Thyroid gland (tissue), 4 donors: ENCODE data around the gene ACBD5. TPM values are rescaled to one million over a fixed set of nuclear protein-coding genes. Genes with fewer than 3 reads are reported as not detected.
A peak's percentile ranks its signal among the peaks of the same experiment; 100 is the strongest.

ENCODE experiments used
- DNase-seq, 2 donors: peaks; one replicate each; pipeline ENCODE4 v3.0.0-alpha.2; 2019
- H3K27ac ChIP-seq, 3 donors: fragments of 200-600 bp; sonication (generic); 1 replicate in 2 of 3; 2 replicates in 1 of 3; pipeline ENCODE4 v1.5.1; 2016 to 2019; ENCODE audit warnings: mild to moderate bottlenecking in 1 of 3, moderate library complexity in 1 of 3
- H3K27me3 ChIP-seq: fragments of 200-600 bp; sonication (generic); one replicate; pipeline ENCODE4 v1.5.1; 2019
- H3K36me3 ChIP-seq, 2 donors: fragments of 200-600 bp; sonication (generic); one replicate each; pipeline ENCODE4 v1.5.1; 2016 to 2019
- H3K4me1 ChIP-seq, 2 donors: fragments of 200-600 bp; sonication (generic); one replicate each; pipeline ENCODE4 v1.5.1; 2017 to 2019
- H3K4me3 ChIP-seq, 3 donors: fragments of 200-600 bp; sonication (generic); replicated peaks in 1 of 3; 1 replicate in 2 of 3; 2 replicates in 1 of 3; pipeline ENCODE4 v1.5.1; 2016; ENCODE audit warnings: mild to moderate bottlenecking in 1 of 3
- H3K9me3 ChIP-seq: fragments of 200-600 bp; sonication (generic); one replicate; pipeline ENCODE4 v1.5.1; 2017
- POLR2A ChIP-seq, 2 donors: fragments of 450-650 bp; IDR thresholded peaks; one replicate each; pipeline ENCODE4 v1.6.1; 2017; ENCODE audit warnings: antibody characterized with exemption in 2 of 2, mild to moderate bottlenecking in 2 of 2, moderate library complexity in 1 of 2
- WGBS, 2 donors: methylation state at CpG; one replicate each; pipeline ENCODE4 v1.1.5; 2017; 5-methylcytosine and 5-hydroxymethylcytosine counted together
- intact Hi-C: fragments of 100-400 bp; cut with DNase I; formaldehyde crosslinking; loops from one replicate; pipeline ENCODE4 v1.15.1; 2023
- total RNA-seq, 4 donors: library from RNA; depleted of rRNA; stranded (reverse); fragments of >200 nt; gene quantifications; one replicate each; pipeline ENCODE4 v1.2.3, GENCODE V29; 2016
- TF ChIP-seq, protein P1 (sequence below), 6 experiments: fragments of 200-600 bp in 3 of 6; fragments of 450-650 bp in 3 of 6; sonication (generic) in 3 of 6; IDR thresholded peaks; one replicate each; pipeline ENCODE4 v1.5.1; 2016 to 2019; ENCODE audit warnings: antibody characterized with exemption in 6 of 6, mild to moderate bottlenecking in 2 of 6, inconsistent platforms in 1 of 6, moderate library complexity in 1 of 6

Gene ACBD5
- total RNA-seq, 4 donors from 2014 or later: 36.5 to 43.5 (median 41.2) TPM

DNA sequence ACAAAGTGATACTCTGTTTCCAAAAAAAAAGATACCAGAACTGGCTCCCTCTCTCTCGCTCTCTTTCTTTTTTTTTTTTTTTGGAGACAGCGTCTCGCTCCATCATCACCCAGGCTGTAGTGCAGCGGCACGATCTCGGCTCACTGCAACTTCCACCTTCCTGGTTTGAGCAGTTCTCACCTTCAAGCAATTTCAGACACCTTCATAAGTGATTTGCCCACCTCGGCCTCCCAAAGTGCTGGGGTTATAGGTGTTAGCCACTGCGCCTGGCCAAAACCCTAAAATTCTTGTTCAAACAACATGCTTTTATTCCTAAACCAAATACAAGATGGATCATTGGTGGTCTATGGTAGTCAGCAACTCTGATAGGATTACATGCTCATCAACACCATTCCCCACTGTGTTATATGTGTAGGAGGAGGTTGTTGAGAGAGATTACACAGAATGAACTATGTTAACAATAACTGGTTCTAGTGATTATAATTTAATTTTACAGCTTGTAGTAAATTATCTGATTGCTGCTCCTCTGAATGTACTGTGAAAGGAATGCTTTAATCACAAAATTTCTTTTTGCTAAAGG lies 15.5 kb downstream of the ACBD5 start:
- Histone ChIP-seq H3K4me3 (no peak overlapping the region), H3K27ac (no peak overlapping the region), H3K27me3 (no peaks in the 10 kb centered on the region), H3K36me3 (peaks cover 4 to 22% of the 10 kb centered on the region in 2 donors), H3K9me3 (no peaks in the 10 kb centered on the region), H3K4me1 (no peaks in the 10 kb centered on the region)
- intact Hi-C loops: loop anchor here (5.0 kb wide), 1 partner anchor 137 kb away; no protein-coding TSS in a partner anchor
- 67 to 86% methylated on average over 8 of the region's 8 CpGs for WGBS, 2 donors
- no peak for DNase-seq
- TF ChIP-seq, protein P1, sequence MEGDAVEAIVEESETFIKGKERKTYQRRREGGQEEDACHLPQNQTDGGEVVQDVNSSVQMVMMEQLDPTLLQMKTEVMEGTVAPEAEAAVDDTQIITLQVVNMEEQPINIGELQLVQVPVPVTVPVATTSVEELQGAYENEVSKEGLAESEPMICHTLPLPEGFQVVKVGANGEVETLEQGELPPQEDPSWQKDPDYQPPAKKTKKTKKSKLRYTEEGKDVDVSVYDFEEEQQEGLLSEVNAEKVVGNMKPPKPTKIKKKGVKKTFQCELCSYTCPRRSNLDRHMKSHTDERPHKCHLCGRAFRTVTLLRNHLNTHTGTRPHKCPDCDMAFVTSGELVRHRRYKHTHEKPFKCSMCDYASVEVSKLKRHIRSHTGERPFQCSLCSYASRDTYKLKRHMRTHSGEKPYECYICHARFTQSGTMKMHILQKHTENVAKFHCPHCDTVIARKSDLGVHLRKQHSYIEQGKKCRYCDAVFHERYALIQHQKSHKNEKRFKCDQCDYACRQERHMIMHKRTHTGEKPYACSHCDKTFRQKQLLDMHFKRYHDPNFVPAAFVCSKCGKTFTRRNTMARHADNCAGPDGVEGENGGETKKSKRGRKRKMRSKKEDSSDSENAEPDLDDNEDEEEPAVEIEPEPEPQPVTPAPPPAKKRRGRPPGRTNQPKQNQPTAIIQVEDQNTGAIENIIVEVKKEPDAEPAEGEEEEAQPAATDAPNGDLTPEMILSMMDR (IDR thresholded peaks at IDR 0.05): no peak
- no peak for TF ChIP-seq POLR2A (IDR thresholded peaks at IDR 0.05)

- Histone ChIP-seq H3K4me3 (no peak overlapping the region), H3K27me3 (no peaks in the 10 kb centered on the region), H3K27ac (no peak overlapping the region), H3K4me1 (no peaks in the 10 kb centered on the region), H3K36me3 (peaks cover 4 to 24% of the 10 kb centered on the region in 2 donors), H3K9me3 (no peaks in the 10 kb centered on the region)
- peak; percentile 54 to 56 for DNase-seq
- no peak for TF ChIP-seq POLR2A (IDR thresholded peaks at IDR 0.05)
- TF ChIP-seq, protein P1 (IDR thresholded peaks at IDR 0.05): peak; percentile 26 to 66 (median 56)
- intact Hi-C loops: no loop called here
- WGBS, 2 donors: 78 to 81% methylated on average over 5 of the region's 5 CpGs
Observed at GRCh38 chr10:27223964-27224363, 16.6 kb downstream of the ACBD5 start.

- Histone ChIP-seq H3K4me1 (no peaks in the 10 kb centered on the region), H3K4me3 (no peak overlapping the region), H3K9me3 (no peaks in the 10 kb centered on the region), H3K36me3 (peaks cover 80 to 81% of the 10 kb centered on the region in 2 donors), H3K27me3 (no peaks in the 10 kb centered on the region), H3K27ac (no peak overlapping the region)
- no peak for DNase-seq
- TF ChIP-seq POLR2A (IDR thresholded peaks at IDR 0.05): no peak
- TF ChIP-seq, protein P1 (IDR thresholded peaks at IDR 0.05): no peak
- intact Hi-C loops: no loop called here
- 98 to 100% methylated on average over 2 of the region's 2 CpGs for WGBS, 2 donors
Observed at GRCh38 chr10:27207350-27207749, 33.2 kb downstream of the ACBD5 start.

GRCh38 chr10:27203806-27204205 lies 36.8 kb downstream of the ACBD5 start:
- Histone ChIP-seq H3K4me3 (no peak overlapping the region), H3K27ac (no peak overlapping the region), H3K27me3 (no peaks in the 10 kb centered on the region), H3K4me1 (no peaks in the 10 kb centered on the region), H3K36me3 (peaks cover 55 to 56% of the 10 kb centered on the region in 2 donors), H3K9me3 (no peaks in the 10 kb centered on the region)
- intact Hi-C loops: no loop called here
- no peak for DNase-seq
- WGBS, 2 donors: 94% methylated on average over 5 of the region's 5 CpGs
- TF ChIP-seq POLR2A (IDR thresholded peaks at IDR 0.05): no peak
- TF ChIP-seq, protein P1 (IDR thresholded peaks at IDR 0.05): no peak

GRCh38 chr10:27197980-27198620 lies 42.5 kb downstream of the ACBD5 start:
- TF ChIP-seq, protein P1 (IDR thresholded peaks at IDR 0.05): no peak
- TF ChIP-seq POLR2A (IDR thresholded peaks at IDR 0.05): no peak
- H3K9me3 ChIP-seq: no peaks in the 10 kb centered on the region
- peaks cover 11 to 23% of the 10 kb centered on the region in 2 donors for H3K36me3 ChIP-seq
- H3K27ac ChIP-seq: no peak overlapping the region
- H3K4me3 ChIP-seq: no peak overlapping the region
- DNase-seq: no peak
- intact Hi-C loops: no loop called here
- no peaks in the 10 kb centered on the region for H3K27me3 ChIP-seq
- WGBS, 2 donors: 74 to 82% methylated on average over 2 of the region's 2 CpGs
- no peaks in the 10 kb centered on the region for H3K4me1 ChIP-seq
